Erythroblast (primary cell): ENCODE results near the gene EDN3.

Experiments
- DNase-seq, 2 experiments: peaks; one replicate each; lab custom pipeline; 2025; lab: John Stamatoyannopoulos, UW
- GATA1 ChIP-seq: IDR thresholded peaks from 2 replicates; pipeline ENCODE4 v1.6.1; 2011; ENCODE audit warnings: low read depth, mild to moderate bottlenecking, control low read depth, low read length, moderate library complexity
- POLR2A ChIP-seq: IDR thresholded peaks from 2 replicates; pipeline ENCODE4 v1.6.1; 2011; ENCODE audit warnings: mild to moderate bottlenecking, low read length

EDN3 gene, protein sequence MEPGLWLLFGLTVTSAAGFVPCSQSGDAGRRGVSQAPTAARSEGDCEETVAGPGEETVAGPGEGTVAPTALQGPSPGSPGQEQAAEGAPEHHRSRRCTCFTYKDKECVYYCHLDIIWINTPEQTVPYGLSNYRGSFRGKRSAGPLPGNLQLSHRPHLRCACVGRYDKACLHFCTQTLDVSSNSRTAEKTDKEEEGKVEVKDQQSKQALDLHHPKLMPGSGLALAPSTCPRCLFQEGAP

DNA sequence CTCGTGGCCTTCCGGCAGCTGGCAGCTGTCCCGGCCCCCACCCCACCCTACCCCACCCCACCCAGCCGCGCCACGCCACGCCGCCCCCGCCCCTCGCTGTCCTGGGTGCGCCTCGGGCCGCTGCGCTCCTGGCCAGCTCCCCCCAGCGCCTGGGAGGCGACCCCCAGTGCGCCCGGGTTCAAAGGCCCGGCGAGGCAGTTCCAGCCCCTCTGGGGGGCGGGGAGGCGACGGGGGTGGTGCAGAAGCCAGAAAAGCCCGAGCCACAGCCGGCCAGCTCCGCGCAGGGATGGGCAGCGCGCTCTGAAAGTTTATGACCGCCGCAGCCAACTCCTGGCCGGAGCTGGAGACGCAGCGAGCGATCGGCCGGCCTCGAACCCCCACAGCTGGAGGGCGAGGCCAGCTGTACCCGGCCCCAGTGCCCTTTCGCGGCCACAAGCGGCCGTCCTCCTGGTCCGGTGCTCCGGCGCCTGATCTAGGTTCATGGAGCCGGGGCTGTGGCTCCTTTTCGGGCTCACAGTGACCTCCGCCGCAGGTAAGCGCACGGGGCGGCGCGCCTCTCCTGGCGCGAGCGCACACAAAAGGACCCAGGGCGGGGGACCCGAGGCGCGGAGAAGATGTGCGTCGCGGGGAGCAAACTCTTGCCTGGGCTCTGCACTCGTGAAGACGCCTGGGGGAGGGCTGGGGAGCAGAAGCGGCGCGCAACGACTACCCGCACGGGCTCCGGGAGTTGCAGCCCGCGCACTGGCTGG, at the start of gene EDN3:
EDN3 (plus strand) TSS at position 279 of the 749 bp plus-strand sequence; CDS start at position 481, 202 bp downstream.
- no peak for DNase-seq
- TF ChIP-seq GATA1 (no peak), POLR2A (no peak)

DNA sequence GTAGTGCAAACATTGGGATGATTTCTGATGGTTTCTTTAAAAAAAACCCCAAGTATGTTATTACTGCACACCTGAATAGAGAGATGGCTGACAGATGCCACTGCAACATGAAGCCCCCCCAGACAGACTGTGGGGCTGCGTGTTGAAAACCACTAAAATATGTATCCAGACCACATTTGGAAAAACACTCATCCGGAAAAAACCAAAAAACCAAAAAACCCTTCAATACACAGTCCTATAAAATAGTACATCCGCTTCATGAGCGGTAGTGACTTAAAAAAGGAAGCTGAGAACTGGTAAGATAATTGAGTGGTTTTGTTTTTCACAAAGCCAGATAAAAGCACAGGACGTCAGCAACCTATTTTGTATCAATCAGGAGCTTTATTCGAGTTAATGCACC, 47.1 kb upstream of the EDN3 start:
- no peak for DNase-seq
- TF ChIP-seq GATA1 (no peak), POLR2A (no peak)

DNA sequence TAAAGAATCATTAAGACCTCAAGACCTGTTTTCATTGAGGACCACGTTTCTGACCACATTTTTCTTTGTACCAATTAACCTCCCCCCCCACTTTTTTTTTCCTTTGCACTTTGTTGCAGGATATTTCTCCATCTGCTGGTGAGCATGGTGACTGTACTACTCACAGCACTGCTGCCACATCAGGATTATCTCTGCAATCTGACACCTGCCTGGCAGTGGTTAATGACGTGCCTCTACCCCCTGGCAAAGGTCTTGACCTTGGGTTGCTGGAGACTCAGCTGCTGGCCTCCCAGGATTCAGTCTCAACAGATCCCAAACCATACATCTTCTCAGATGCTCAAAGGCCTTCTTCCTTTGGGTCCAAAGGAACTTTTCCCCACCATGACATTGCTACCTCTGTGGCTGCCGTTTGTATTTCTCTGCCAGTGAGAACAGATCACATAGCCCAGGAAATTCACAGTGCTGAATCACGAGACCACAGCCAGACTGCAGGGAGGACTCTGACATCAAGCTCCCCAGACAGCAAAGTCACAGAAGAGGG, 46.6 kb upstream of the EDN3 start:
- no peak for DNase-seq
- TF ChIP-seq GATA1 = no peak
- no peak for TF ChIP-seq POLR2A

DNA sequence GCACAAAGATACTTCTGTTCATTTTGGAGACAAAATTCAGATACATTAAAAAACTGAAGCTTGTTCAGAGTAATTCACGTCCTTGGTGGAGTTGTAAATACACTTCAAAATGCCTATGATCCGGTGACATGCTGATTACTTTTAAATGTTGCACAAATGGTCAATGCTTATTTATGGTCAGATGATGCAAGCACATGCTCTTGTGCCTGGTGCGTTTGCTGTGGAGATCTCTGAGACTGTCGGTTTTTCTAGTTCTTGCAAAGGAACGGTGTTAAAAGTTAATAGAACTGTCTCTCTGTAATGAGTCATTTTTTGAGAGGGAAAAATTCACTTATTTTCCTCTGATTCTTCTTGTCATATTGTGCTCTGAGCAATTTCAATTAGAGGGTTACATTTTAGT, 45.2 kb upstream of the EDN3 start:
- no peak for DNase-seq
- TF ChIP-seq POLR2A = no peak
- TF ChIP-seq GATA1 = no peak

DNA sequence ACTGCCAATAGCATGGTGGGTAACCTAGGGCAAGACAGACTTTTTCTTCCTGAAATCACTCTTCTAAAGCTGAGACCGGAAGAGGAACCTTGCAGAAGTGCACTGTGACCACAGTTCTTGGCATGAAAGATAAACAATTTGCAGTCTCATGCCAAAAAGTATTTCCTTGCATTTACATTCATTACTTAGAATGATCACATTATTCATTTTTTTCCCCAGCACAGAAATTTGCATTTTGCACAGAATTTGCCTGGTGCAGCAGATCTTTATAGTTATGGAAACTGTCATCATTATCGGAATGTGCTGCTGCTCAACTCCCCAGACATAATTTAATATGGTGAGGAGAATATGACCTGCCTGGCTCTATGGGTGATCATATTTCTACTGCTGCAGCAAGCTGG, 42.2 kb upstream of the EDN3 start:
- no peak for TF ChIP-seq GATA1
- no peak for TF ChIP-seq POLR2A
- DNase-seq = no peak

DNA sequence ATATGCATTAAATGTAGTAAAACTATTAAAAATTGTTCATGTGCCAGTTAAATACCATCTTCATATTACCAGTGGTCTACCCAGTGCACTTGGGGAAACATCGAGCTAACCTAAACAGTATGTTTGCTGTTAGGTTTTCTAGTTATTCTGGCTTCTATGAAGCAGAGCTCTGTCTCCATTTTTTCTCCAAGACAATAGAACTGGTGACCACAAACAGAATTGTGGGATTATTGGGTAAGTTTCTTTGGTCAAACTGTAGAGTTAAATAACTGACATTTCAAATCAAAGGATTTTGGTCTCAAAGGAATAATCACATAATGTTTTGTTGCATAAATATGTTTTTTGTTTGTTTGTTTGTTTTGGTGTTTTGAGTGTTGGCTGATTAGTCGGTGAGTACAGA, 40.5 kb upstream of the EDN3 start:
- no peak for DNase-seq
- TF ChIP-seq GATA1 = no peak
- no peak for TF ChIP-seq POLR2A

DNA sequence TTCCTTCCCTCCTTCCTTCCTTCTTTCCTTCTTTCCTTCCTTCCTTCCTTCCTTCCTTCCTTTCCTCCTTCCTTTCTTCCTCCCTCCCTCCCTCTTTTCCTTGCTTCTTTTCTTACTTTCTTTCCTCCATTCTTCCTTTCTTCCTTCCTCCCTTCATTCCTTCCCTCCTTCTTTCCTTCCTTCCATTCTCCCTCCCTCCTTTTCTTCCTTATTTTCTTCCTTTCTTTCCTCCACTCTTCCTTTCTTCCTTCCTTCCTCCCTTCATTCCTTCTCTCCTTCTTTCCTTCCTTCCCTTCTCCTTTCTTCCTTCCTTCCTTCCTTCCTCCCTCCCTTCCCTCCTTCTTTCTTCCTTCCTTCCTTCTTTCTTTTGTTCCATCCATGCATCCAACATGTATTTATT, 35.1 kb upstream of the EDN3 start:
- TF ChIP-seq GATA1 (no peak), POLR2A (no peak)
- no peak for DNase-seq

DNA sequence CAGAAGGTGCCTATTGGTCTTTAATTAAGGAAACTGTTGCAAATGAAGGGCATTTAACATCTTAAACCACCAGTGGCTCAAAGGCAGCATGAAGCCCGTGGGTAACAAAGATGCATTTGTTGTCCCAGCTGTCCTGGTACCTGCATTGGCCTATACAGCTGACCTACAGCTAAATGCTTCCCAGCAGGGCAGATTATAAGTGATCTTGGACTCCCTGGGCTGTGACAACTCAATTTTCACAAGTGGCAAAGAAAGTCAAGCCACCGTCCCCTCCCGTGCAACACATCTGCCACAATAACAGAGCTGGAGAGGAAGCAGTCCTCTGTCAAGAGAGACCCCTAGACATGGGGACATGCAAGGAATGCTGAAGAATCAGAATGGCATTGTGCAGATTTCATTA, 31.5 kb upstream of the EDN3 start:
- no peak for DNase-seq

DNA sequence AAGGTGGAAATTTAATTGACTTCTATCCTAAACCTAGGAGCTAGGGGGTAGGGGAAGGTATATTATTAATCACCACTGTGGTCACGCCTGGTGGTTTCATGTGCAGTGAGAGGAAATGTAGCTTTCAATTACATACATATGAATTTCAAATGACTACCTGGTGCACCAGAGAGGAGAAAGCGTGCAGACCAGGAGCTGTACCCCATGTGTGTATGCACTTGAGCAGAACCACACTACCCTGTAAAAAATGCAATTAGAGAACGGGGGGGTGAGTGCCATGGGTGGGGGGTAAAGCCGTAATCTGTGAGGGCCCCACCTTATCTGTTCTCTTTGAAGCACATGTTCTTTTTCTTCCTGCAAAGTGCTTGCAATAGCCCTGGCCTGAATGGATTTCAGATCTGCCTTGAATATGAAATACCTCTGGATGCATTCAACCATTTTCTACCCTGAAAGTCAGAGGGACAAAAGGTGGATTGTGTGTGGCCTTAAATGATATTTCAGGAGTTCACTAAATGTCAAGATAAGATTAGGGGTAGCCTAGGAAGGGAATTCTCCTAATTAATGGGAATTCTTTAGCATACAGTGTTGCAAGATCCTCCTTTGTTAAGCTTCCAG, 30.9 kb upstream of the EDN3 start:
- no peak for DNase-seq
- TF ChIP-seq GATA1 = no peak
- no peak for TF ChIP-seq POLR2A

More for the DNA sequence above, 31.5 kb upstream of the EDN3 start:
- no peak for TF ChIP-seq GATA1
- TF ChIP-seq POLR2A = no peak

DNA sequence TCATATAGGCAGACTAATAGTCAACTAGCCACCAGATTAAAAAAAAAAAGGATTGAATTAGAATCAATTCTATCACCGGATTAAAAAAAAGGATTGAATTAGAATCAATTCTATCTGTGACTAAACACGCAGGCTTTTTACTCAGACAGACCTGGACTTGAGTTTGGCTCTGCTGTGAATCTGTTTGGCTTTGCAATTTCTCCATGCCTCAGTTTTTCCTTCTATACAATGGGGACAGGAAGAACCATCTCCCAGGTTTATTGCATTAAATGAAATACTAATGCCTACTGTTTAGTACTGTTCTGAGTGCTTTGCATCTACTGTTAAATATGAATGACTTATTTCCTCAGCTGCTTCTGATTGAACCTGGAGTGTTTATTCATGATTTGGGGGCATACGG, 30.0 kb upstream of the EDN3 start:
- DNase-seq = no peak
- TF ChIP-seq POLR2A = no peak
- no peak for TF ChIP-seq GATA1

DNA sequence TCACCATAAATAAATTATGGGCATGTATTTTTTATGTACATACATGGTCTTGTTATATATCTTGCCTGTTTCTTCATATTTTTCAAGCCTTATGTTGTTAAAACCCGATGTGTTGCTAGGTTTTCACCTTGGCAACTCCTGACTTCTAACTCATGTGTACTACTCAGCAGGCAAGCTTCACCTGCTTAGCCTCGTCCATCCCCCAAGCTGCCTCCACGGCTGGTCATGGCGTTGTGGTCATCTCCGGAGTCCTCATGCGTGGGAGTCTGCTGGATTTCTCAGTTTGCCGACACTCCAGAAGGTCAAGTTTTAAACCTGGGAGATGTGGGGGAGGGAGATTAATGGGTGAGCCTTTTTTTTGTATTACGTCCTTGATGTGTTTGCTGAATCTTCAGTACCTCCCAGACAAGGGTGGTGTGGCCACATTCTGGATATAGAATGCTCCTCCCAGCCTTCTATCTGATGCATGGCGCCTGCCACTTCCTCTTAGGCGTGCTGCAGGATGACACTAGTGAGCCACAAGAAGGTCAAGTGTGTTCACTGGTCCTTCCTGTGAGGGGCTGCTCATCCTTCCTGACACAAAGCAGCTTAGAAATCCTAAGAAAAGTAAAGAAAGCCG, 26.6 kb upstream of the EDN3 start:
- TF ChIP-seq GATA1 = no peak
- TF ChIP-seq POLR2A = no peak
- DNase-seq = no peak

DNA sequence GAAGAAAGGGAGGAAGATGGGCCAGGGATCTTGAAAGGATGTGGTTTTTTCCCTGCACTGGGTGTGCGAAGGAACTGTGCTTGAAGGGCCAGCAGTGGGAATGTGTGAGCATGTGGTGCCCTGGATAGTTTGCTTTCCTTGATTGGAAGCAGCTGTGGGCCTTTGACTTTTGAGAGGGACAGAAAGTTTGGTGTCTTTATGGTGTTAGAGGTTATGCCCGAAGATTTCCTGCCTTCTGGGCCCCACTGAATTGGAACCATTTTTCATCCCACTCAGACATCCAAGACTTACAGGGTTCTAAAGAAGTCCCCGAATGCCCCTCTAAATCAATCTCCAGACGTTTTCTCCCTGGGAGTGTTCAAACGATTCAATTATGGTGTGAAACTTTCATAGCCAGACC, 23.5 kb upstream of the EDN3 start:
- TF ChIP-seq POLR2A (no peak), GATA1 (no peak)
- DNase-seq = no peak

DNA sequence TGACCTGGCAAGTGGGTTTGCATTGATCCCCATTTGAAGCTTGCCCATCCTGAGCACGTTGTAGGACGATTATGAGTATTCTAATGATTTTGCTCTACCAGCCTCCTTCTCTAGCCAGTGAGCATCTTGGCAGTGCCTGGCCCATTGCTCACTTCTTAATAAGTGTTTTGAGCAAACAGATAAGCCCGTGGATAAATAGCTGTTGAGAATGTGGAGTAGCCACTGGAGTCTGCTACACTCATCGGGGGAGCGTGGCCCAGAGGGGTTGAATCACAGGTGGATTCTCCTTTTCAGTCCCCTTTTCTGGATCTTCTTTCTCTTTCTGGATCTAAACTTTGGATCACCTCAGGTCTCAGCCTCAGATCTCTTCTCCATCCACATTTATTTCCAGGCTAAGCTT, 15.9 kb upstream of the EDN3 start:
- no peak for DNase-seq

DNA sequence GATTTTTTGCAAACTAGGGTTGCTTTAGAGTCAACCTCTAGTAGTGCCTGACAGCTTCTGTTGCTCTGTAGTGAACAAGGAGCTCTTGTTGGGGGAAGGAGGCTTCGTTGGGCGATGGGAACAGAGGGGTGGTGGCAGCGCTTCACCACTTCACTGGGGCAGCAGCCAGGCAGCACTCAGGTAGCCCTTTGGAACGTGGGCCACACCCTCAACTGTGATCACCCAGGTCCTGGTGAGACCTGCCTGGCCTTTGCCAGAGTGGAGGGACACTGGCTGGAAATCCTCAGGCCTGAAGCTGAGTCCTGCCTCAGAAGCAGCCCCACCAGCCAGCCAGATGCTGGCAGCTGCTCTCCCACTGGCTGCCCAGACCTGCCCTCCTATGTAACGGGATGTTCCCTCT, 10.4 kb upstream of the EDN3 start:
- DNase-seq = no peak

More for the DNA sequence above, 15.9 kb upstream of the EDN3 start:
- no peak for TF ChIP-seq POLR2A
- TF ChIP-seq GATA1 = no peak

More for the DNA sequence above, 10.4 kb upstream of the EDN3 start:
- TF ChIP-seq POLR2A (no peak), GATA1 (no peak)
